NCI-H1048 (cell line): ENCODE measurements around the gene DIS3L2.

Experiments
- DNase-seq: peaks from one replicate; lab custom pipeline; 2025; lab: John Stamatoyannopoulos, UW

Gene DIS3L2

GRCh38 chr2:232230560-232230959 lies 269.0 kb downstream of the DIS3L2 start:
- DNase-seq, result no peak

- DNase-seq, result no peak
Observed at GRCh38 chr2:232231554-232231953, 270.0 kb downstream of the DIS3L2 start.

GRCh38 chr2:232232915-232233314 lies 271.4 kb downstream of the DIS3L2 start:
- DNase-seq, result no peak

- no peak for DNase-seq
Observed at GRCh38 chr2:232234922-232235615, 273.6 kb downstream of the DIS3L2 start.

GRCh38 chr2:232235716-232236115 lies 274.2 kb downstream of the DIS3L2 start:
- no peak for DNase-seq

GRCh38 chr2:232236200-232236599 lies 274.7 kb downstream of the DIS3L2 start:
- no peak for DNase-seq

GRCh38 chr2:232237464-232237863 lies 276.0 kb downstream of the DIS3L2 start:
- DNase-seq, result no peak

GRCh38 chr2:232238108-232238507 lies 276.6 kb downstream of the DIS3L2 start:
- DNase-seq, result no peak

- no peak for DNase-seq
Observed at GRCh38 chr2:232238596-232238995, 277.1 kb downstream of the DIS3L2 start.

GRCh38 chr2:232239951-232240681 lies 278.6 kb downstream of the DIS3L2 start:
- no peak for DNase-seq

- DNase-seq, result no peak
Observed at GRCh38 chr2:232240906-232241305, 279.4 kb downstream of the DIS3L2 start.

- DNase-seq, result no peak
Observed at GRCh38 chr2:232242316-232242715, 280.8 kb downstream of the DIS3L2 start.

- DNase-seq, result no peak
Observed at GRCh38 chr2:232245111-232245510, 283.6 kb downstream of the DIS3L2 start.

- no peak for DNase-seq
Observed at GRCh38 chr2:232246245-232246644, 284.7 kb downstream of the DIS3L2 start.

GRCh38 chr2:232249096-232249495 lies 287.6 kb downstream of the DIS3L2 start:
- no peak for DNase-seq

- no peak for DNase-seq
Observed at GRCh38 chr2:232250246-232251175, 289.0 kb downstream of the DIS3L2 start.

- DNase-seq, result no peak
Observed at GRCh38 chr2:232255033-232255432, 293.5 kb downstream of the DIS3L2 start.

- no peak for DNase-seq
Observed at GRCh38 chr2:232260075-232260474, 298.6 kb downstream of the DIS3L2 start.

- DNase-seq, result no peak
Observed at GRCh38 chr2:232261776-232262175, 300.3 kb downstream of the DIS3L2 start.

GRCh38 chr2:232263295-232263694 lies 301.8 kb downstream of the DIS3L2 start:
- DNase-seq, result no peak

GRCh38 chr2:232264081-232264480 lies 302.6 kb downstream of the DIS3L2 start:
- DNase-seq, result no peak

- DNase-seq, result no peak
Observed at GRCh38 chr2:232265329-232265728, 303.8 kb downstream of the DIS3L2 start.
